RWPE2 (cell line): ENCODE data around the gene HDAC9.

Source experiments
- ATAC-seq: fragments of 200-7000 bp; cut with Tn5 transposase; 3 replicates; pipeline ENCODE4 v1.9.1; 2021; ENCODE audit warnings: low read depth
- DNase-seq: peaks from one replicate; pipeline ENCODE4 v3.0.0-alpha.2; 2020; ENCODE audit warnings: low spot score
- H3K27ac ChIP-seq: fragments of 450-650 bp; 2 replicates; pipeline ENCODE4 v1.5.1; 2017; ENCODE audit warnings: mild to moderate bottlenecking; ENCODE audit not compliant: poor library complexity, severe bottlenecking
- H3K27me3 ChIP-seq: fragments of 250-450 bp; sonication (Bioruptor Pico); 2 replicates; pipeline ENCODE4 v1.5.1; 2021; ENCODE audit warnings: mild to moderate bottlenecking, moderate library complexity; ENCODE audit not compliant: insufficient read depth, poor library complexity, severe bottlenecking
- H3K36me3 ChIP-seq: fragments of 250-450 bp; sonication (Bioruptor Pico); 2 replicates; pipeline ENCODE4 v1.5.1; 2020; ENCODE audit warnings: low read depth, mild to moderate bottlenecking, moderate library complexity
- H3K4me1 ChIP-seq: fragments of 250-450 bp; sonication (Bioruptor Pico); 2 replicates; pipeline ENCODE4 v1.5.1; 2021; ENCODE audit warnings: mild to moderate bottlenecking, moderate library complexity; ENCODE audit not compliant: insufficient read depth, poor library complexity, severe bottlenecking
- H3K4me3 ChIP-seq: fragments of 250-450 bp; sonication (Bioruptor Pico); 2 replicates; pipeline ENCODE4 v1.5.1; 2021; ENCODE audit warnings: mild to moderate bottlenecking, moderate library complexity; ENCODE audit not compliant: severe bottlenecking
- H3K9me3 ChIP-seq: fragments of 250-450 bp; sonication (Bioruptor Pico); 2 replicates; pipeline ENCODE4 v1.5.1; 2021; ENCODE audit warnings: mild to moderate bottlenecking, moderate library complexity; ENCODE audit not compliant: severe bottlenecking
- TF ChIP-seq, protein P1 (sequence below): fragments of 450-650 bp; IDR thresholded peaks from one replicate; pipeline ENCODE4 v1.5.1; 2017; ENCODE audit warnings: mild to moderate bottlenecking, moderate library complexity; ENCODE audit not compliant: poor library complexity, severe bottlenecking

HDAC9 gene

DNA sequence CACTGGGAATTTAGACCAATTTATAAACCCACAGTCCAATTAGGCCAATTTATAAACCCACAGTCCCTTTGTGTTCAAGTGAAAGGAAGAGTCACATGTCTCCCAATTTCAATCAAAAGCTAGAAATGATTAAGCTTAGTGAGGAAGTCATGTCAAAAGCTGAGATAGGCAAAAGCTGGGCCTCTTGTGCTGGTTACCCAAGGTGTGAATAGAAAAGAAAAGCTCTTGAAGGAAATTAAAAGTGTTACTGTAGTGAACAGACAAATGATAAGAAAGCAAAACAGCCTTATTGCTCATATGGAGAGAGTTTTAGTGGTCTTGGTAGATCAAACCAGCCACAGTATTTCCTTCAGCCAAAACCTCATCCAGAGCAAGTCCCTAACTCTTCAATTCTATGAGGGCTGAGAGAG, 245.0 kb downstream of the HDAC9 start:
- DNase-seq (no peak), ATAC-seq (no peak)
- TF ChIP-seq, protein P1, sequence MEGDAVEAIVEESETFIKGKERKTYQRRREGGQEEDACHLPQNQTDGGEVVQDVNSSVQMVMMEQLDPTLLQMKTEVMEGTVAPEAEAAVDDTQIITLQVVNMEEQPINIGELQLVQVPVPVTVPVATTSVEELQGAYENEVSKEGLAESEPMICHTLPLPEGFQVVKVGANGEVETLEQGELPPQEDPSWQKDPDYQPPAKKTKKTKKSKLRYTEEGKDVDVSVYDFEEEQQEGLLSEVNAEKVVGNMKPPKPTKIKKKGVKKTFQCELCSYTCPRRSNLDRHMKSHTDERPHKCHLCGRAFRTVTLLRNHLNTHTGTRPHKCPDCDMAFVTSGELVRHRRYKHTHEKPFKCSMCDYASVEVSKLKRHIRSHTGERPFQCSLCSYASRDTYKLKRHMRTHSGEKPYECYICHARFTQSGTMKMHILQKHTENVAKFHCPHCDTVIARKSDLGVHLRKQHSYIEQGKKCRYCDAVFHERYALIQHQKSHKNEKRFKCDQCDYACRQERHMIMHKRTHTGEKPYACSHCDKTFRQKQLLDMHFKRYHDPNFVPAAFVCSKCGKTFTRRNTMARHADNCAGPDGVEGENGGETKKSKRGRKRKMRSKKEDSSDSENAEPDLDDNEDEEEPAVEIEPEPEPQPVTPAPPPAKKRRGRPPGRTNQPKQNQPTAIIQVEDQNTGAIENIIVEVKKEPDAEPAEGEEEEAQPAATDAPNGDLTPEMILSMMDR: no peak
- Histone ChIP-seq H3K9me3 (no peaks in the 10 kb centered on the region), H3K4me3 (no peak overlapping the region), H3K27ac (no peak overlapping the region), H3K4me1 (no peaks in the 10 kb centered on the region), H3K27me3 (no peaks in the 10 kb centered on the region), H3K36me3 (no peaks in the 10 kb centered on the region)

DNA sequence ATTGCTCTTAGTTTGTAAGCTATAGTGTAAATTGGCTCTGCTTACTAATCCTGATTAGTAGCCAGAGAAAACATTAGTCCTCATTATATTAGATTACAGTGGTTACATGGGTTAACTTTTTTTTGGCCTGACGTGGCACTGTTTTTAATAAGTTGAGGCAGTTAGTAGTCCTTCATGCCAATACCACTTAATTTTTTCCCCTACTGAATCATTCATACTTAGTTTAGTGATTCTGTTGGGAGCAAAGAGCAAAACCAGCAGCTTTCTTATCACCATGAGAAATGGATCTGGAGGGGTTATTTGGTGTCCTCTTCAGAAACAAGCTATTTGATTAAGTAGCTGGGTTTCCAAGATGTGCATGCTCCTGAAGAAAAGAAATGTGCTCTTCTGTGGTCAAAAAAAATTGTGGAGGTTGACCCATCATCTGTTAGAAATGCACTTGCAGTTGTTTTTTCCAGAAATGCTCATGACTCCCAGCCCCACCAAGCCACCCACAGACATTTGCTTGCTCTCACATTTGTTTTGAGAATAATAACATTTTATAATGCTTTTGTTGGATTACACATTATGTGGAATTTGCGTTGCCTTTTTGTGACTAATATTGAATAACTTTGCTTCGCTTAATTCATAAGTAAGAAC, 258.5 kb downstream of the HDAC9 start:
- TF ChIP-seq, protein P1: no peak
- DNase-seq (no peak), ATAC-seq (no peak)
- Histone ChIP-seq H3K27me3 (no peaks in the 10 kb centered on the region), H3K4me3 (no peak overlapping the region), H3K4me1 (no peaks in the 10 kb centered on the region), H3K27ac (no peak overlapping the region), H3K9me3 (no peaks in the 10 kb centered on the region), H3K36me3 (no peaks in the 10 kb centered on the region)

GRCh38 chr7:18754766-18755165, 259.2 kb downstream of the HDAC9 start:
- Histone ChIP-seq H3K9me3 (no peaks in the 10 kb centered on the region), H3K4me1 (no peaks in the 10 kb centered on the region), H3K36me3 (no peaks in the 10 kb centered on the region), H3K4me3 (no peak overlapping the region), H3K27me3 (no peaks in the 10 kb centered on the region), H3K27ac (no peak overlapping the region)
- TF ChIP-seq, protein P1: peak; percentile 43
- ATAC-seq: peak; percentile 31; the same call in 2 of the 3 replicates
- DNase-seq: no peak

GRCh38 chr7:18755793-18756192, 260.2 kb downstream of the HDAC9 start:
- Histone ChIP-seq H3K36me3 (no peaks in the 10 kb centered on the region), H3K27ac (no peak overlapping the region), H3K9me3 (no peaks in the 10 kb centered on the region), H3K27me3 (no peaks in the 10 kb centered on the region), H3K4me3 (no peak overlapping the region), H3K4me1 (no peaks in the 10 kb centered on the region)
- TF ChIP-seq, protein P1: no peak
- ATAC-seq (no peak), DNase-seq (no peak)

- ATAC-seq: no peak
- no peak overlapping the region for H3K4me3 ChIP-seq
- no peak overlapping the region for H3K27ac ChIP-seq
- DNase-seq: no peak
- H3K4me1 ChIP-seq: no peaks in the 10 kb centered on the region
- H3K36me3 ChIP-seq: no peaks in the 10 kb centered on the region
- H3K27me3 ChIP-seq: no peaks in the 10 kb centered on the region
- TF ChIP-seq, protein P1: no peak
- H3K9me3 ChIP-seq: no peaks in the 10 kb centered on the region
These were observed 261.0 kb downstream of the HDAC9 start for GRCh38 chr7:18756378-18757050.
